Stimulated activated CD4-positive, alpha-beta T cell treated with anti-CD3 and anti-CD28 coated beads, Interleukin-12 subunit alpha, Interleukin-12 subunit beta, amount 100 ng/mL, for 4 hours (primary cell): ENCODE measurements around the gene RAB7A.
"Not testable (repeated sequence)": the region's sequence is repeated elsewhere in the genome, so short reads cannot be mapped to it uniquely, and the experiment has no call there.

Experiments used
- DNase-seq: peaks from one replicate; pipeline ENCODE4 v3.0.0-alpha.2; 2020

Gene RAB7A

DNA sequence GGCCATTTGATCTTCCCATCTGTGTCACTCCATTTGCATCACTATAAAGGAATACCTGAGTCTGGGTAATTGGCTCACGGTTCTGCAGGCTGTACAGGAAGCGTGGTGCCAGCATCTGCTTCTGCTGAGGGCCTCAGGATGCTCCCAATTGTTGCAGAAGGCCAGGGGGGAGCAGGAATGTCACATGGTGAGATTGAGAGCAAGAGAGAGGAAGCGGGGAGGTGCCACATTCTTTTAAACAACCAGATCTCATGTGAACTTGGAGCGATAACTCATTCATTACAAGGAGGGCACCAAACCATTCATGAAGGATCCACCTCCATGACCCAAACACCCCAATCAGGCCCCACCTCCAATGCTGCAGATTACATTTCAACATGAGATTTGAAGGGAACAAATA is 13.1 kb upstream of the RAB7A start:
- DNase-seq: no peak

- DNase-seq: no peak
These were observed 11.0 kb upstream of the RAB7A start for GRCh38 chr3:128714887-128715491.

DNA sequence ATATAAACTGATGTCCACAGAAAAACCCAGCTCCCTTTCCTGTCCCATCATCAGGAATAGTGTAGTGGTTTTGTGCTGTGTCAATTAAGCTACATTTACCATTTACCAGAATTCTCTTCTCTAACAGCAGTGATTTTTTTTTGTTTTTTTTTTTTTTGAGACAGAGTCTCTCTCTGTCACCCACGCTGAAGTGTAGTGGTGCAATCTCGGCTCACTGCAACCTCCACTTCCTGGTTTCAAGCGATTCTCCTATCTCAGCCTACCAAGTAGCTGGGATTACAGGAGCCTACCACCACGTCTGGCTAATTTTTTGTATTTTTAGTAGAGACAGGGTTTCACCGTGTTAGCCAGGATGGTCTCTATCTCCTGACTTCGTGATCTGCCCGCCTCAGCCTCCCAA is 7.1 kb upstream of the RAB7A start:
- not testable (repeated sequence) for DNase-seq

GRCh38 chr3:128720891-128721290 is 5.1 kb upstream of the RAB7A start:
- no peak for DNase-seq

DNA sequence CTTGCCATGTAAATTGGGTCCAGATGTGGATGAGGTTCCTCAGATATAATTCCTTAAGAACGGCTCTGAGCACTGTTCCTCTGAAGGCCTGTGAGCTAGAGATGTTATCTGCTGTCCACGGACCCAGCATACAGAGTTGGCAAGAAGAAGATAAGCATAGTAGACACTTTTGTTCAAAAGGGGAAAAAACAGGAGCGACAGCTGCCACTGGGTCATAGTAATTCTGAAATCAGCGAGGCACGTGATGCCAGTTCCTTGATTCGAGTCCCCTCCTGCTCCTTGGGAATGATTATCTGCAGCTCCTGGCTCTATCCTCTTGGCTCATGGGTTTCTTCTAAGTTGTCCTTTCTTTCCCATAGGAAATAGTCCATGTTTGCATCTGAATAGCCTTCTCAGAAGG is 2.5 kb upstream of the RAB7A start:
- no peak for DNase-seq

- DNase-seq: no peak
These were observed 398 bp upstream of the RAB7A start for GRCh38 chr3:128725547-128726022.

GRCh38 chr3:128727059-128727458 is 1.1 kb downstream of the RAB7A start:
- no peak for DNase-seq

- no peak for DNase-seq
These were observed 1.5 kb downstream of the RAB7A start for GRCh38 chr3:128727485-128727884.

DNA sequence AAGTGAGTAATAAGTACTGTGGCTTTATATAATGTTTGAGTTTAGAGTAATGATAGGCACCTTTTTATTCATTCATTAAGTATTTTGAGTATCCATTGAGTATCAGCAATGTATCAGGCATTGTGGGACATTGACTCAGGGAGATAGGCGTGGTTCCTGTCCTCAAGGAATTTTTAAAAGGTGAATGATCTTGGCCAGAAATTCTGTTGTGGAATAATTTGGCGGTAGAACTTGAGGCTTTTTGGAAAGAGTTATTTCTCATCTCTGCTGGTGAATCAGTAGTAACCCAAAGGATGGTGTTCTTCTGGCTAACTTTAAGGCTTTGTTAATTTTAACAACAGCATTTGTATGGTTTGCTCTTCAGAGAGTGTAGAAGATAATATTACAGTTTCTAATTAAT is 2.0 kb downstream of the RAB7A start:
- DNase-seq: no peak

GRCh38 chr3:128728521-128728920 is 2.5 kb downstream of the RAB7A start:
- DNase-seq: not testable (repeated sequence)

DNA sequence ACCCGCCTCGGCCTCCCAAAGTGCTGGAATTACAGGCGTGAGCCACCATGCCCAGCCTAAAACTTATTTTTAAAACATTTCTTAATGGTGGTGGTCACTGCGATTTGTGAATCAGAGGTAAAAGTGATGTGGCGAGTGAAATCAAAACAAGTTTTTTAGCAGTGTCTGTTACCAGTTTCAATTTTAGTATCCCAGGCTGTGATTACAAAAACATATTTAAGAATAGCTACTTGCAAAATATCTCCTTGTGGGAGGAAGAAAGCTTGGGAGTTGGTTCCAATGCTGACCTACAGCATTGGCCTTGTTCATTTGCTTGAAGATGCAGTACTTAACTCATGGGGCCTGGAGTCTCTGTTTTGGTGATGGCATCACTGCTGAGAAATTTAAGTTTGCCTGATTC is 4.5 kb downstream of the RAB7A start:
- no peak for DNase-seq

- DNase-seq: no peak
These were observed 8.7 kb downstream of the RAB7A start for GRCh38 chr3:128734523-128735189.

- DNase-seq: no peak
These were observed 9.3 kb downstream of the RAB7A start for GRCh38 chr3:128735287-128735686.

DNA sequence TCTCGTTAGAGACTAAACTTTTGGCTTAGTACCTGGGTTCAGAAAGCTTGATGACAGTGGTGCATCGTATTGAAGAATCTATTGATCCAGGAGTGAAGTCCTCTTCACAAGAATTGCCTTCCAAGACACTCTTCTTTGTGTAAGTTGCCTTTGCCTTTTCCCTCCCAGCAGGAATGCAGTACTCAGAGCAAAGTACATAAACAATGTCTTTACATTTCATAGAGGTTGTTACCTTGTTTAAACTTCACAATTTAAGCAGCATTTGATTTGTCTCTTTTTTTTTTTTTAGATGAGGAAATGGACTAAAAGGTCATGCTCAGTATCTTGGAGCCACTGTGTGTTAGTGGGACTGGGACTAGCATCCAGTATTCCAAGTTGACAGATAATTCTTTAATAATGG is 9.9 kb downstream of the RAB7A start:
- no peak for DNase-seq

- DNase-seq: no peak
These were observed 10.6 kb downstream of the RAB7A start for GRCh38 chr3:128736601-128737000.

GRCh38 chr3:128740621-128741020 is 14.6 kb downstream of the RAB7A start:
- no peak for DNase-seq

DNA sequence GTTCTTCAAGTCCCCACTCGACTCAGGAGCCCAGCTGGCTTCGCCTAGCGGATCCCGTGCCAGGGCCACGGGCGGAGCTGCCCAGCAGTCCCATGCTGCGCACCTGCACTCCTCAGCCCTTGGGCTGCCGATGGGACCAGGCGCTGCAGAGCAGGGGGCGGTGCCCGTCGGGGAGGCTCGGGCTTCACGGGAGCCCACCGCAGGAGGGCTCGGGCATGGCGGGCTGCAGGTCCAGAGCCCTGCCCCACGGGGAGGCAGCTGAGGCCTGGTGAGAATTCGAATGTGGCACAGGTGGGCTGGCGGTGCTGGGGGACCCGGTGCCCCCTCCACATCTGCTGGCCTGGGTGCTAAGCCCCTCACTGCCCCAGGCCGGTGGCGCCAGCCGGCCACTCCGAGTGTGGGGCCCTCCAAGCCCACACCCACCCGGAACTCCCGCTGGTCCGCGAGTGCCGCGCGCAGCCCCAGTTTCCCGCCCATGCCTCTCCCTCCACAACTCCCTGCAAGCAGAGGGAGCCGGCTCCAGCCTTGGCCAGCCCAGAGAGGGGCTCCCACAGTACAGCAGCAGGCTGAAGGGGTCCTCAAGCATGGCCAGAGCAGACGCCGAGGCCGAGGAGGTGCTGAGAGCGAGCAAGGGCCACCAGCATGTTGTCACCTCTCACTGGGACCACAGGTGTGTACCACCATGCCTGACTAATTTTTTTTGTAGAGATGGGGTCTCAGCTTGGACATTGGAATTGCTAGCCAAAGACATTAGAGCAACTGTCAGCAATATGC is 17.0 kb downstream of the RAB7A start:
- no peak for DNase-seq

DNA sequence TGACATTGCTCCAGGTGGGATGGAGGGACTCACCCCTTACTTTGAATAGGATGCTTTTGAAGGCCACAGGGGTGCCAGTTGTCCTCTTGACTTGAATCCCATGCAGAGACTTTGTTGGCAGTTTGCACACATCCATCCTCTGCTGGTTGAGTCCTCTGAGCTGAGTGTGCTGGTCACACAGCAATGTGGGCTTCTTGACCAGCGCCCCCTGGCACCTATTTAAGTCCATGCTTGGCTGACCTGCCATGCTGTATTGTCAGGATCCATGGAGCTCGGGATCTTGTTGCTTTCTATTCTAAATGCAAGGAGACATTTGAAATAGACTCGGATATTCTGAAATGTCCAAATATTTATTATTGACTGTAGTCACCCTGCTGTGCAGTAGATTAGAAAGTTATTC is 19.8 kb downstream of the RAB7A start:
- no peak for DNase-seq

DNA sequence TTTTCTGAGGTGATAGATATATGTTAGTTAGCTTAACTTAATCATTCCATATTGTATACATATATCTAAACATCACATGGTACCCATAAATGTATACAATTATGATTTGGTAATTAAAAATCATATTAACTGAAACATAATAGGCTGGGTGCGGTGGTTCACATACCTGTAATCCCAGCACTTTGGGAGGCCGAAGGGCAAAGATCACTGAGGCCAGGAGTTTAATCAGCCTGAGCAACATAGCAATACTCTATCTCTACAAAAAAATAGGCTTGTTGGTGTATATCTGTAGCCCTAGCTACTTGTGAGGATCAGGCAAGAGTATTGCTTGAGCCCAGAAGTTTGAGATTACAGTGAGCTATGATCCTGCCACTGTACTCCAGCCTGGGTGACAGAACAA is 20.9 kb downstream of the RAB7A start:
- no peak for DNase-seq

DNA sequence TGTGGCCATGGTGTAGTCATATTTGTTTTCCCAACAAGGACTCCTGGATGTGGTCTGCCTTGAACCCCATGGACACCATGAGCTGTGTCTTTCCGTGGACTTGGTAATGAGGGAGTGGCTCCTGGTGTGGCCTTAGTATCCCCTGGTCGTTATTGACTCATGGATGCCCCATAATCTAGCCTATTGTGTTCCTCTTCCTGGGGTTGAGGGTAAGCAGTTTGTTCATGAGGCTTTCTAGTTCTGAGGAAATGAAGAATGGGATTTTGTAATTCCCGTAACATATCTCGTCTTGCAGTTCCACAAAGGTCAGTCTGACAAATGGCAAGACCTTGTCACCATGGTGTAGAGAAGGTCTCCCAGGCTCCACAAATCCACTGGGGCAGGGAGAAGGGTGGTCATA is 22.6 kb downstream of the RAB7A start:
- DNase-seq: no peak

GRCh38 chr3:128749035-128749434 is 23.1 kb downstream of the RAB7A start:
- no peak for DNase-seq

DNA sequence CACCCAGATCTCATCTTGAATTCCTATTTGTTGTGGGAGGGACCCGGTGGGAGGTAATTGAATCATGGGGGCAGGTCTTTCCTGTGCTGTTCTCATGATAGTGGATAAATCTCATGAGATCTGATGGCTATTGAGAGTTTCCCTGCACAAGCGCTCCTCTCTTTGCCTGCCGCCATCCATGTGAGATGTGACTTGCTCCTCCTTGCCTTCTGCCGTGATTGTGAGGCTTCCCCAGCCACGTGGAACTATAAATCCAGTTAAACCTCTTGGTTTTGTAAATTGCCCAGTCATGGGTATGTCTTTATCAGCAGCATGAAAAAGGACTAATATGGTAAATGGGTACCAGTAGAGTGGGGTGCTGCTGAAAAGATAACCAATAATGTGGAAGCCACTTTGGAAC is 23.6 kb downstream of the RAB7A start:
- not testable (repeated sequence) for DNase-seq

DNA sequence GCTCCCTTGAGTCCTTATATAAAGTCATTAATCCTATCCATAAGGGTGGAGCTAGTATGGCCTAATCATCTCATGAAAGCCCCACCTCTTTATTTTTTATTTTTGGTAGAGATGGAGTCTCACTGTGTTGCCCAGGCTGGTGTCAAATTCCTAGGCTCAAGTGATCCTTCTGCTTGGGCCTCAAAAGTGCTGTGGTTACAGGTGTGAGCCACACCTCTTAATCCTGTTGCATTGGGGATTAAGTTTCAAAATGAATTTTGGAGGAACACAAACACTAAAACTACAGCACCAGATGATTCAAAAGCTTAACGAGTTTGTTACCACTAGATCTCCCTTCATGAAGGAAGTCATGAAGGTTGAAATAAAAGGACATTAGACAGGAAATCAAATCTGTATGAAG is 27.7 kb downstream of the RAB7A start:
- DNase-seq: no peak

DNA sequence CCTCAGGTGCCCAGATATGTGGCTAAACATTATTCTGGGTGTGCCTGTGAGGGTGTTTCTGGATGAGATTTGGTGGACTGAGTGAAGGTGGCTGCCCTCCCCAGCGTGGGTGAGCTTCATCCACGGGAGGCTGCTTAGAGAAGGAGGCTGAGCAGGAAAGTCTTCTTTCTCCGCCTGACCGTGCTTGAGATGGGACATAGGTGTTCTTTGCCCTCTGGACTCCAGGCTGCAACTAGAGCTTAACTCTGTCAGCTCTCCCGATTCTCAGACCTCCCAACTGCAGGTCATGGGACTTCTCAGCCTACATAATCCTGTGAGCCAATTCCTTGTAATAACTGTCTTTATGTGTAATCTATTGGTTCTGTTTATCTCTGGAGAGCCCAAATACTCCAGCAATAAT is 34.1 kb downstream of the RAB7A start:
- DNase-seq: no peak
